ENCODE data around the gene FGD5.

DNA sequence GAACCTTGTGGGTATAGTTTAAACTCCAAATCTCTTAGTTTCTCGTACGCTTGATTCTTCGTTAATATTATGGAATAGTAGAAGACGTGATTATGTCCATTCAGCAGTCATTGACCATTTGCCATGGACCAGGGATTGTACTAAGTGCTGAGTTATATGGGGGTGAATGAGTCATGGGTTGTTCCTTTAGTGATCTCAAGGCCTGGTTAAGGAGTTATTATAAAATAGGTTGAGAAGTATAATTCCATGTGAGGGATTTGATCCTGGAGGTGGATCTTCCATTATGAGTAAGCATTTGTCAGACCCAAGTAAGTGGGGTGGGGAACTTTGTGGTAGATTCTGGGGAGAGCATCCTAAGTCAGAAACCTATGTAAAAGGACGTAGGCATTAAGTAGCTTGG, 144.0 kb downstream of the FGD5 start:
- TF ChIP-seq EZH2 (optimal IDR thresholded peaks at IDR 0.05; ENCODE audit: low read depth, low read length) = no peak
- TF ChIP-seq, protein P1, sequence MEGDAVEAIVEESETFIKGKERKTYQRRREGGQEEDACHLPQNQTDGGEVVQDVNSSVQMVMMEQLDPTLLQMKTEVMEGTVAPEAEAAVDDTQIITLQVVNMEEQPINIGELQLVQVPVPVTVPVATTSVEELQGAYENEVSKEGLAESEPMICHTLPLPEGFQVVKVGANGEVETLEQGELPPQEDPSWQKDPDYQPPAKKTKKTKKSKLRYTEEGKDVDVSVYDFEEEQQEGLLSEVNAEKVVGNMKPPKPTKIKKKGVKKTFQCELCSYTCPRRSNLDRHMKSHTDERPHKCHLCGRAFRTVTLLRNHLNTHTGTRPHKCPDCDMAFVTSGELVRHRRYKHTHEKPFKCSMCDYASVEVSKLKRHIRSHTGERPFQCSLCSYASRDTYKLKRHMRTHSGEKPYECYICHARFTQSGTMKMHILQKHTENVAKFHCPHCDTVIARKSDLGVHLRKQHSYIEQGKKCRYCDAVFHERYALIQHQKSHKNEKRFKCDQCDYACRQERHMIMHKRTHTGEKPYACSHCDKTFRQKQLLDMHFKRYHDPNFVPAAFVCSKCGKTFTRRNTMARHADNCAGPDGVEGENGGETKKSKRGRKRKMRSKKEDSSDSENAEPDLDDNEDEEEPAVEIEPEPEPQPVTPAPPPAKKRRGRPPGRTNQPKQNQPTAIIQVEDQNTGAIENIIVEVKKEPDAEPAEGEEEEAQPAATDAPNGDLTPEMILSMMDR (IDR thresholded peaks at IDR 0.05; ENCODE audit: low read length) = no peak
